LNCaP clone FGC (cell line): ENCODE measurements around the gene KRT6C.

ENCODE experiments used
- DNase-seq: peaks from one replicate; pipeline ENCODE4 v3.0.0-alpha.2; 2011; ENCODE audit warnings: low read depth
- H3K4me3 ChIP-seq: 2 replicates; pipeline ENCODE4 v1.5.1; 2011; ENCODE audit warnings: mild to moderate bottlenecking, low read depth, low read length, control low read depth
- CTCF ChIP-seq: IDR thresholded peaks from 2 replicates; pipeline ENCODE4 v1.5.1; 2012; ENCODE audit warnings: mild to moderate bottlenecking; ENCODE audit not compliant: control insufficient read depth, insufficient read depth; ENCODE audit errors: extremely low read depth

The KRT6C gene

GRCh38 chr12:52498946-52499345, 25.3 kb upstream of the KRT6C start:
- DNase-seq = no peak

GRCh38 chr12:52497975-52498374, 24.4 kb upstream of the KRT6C start:
- DNase-seq = no peak
- no peak overlapping the region for H3K4me3 ChIP-seq
- no peak for TF ChIP-seq CTCF

More at GRCh38 chr12:52498946-52499345, 25.3 kb upstream of the KRT6C start:
- no peak overlapping the region for H3K4me3 ChIP-seq
- no peak for TF ChIP-seq CTCF

GRCh38 chr12:52496590-52497071, 23.0 kb upstream of the KRT6C start:
- no peak for TF ChIP-seq CTCF
- no peak for DNase-seq
- H3K4me3 ChIP-seq = no peak overlapping the region

GRCh38 chr12:52496054-52496453, 22.4 kb upstream of the KRT6C start:
- DNase-seq = no peak
- no peak overlapping the region for H3K4me3 ChIP-seq
- no peak for TF ChIP-seq CTCF

GRCh38 chr12:52495389-52495788, 21.8 kb upstream of the KRT6C start:
- TF ChIP-seq CTCF = no peak
- no peak for DNase-seq
- no peak overlapping the region for H3K4me3 ChIP-seq

- H3K4me3 ChIP-seq = no peak overlapping the region
- no peak for DNase-seq
- no peak for TF ChIP-seq CTCF
Measured at GRCh38 chr12:52494518-52494917, 20.9 kb upstream of the KRT6C start.

GRCh38 chr12:52494100-52494499, 20.5 kb upstream of the KRT6C start:
- no peak for TF ChIP-seq CTCF
- DNase-seq = no peak
- H3K4me3 ChIP-seq = no peak overlapping the region
